Neural crest cell (in vitro differentiated cells): Measurements from ENCODE around the gene FAAP100. TPM values are rescaled to one million over a fixed set of nuclear protein-coding genes. Genes with fewer than 3 reads are reported as not detected.
"Not testable (repeated sequence)": the region's sequence is repeated elsewhere in the genome, so short reads cannot be mapped to it uniquely, and the experiment has no call there.

Experiments used
- DNase-seq: peaks from one replicate; pipeline ENCODE4 v3.0.0; 2021; ENCODE audit warnings: low read depth, mixed read lengths, low spot score
- H3K27ac Mint-ChIP-seq: one replicate; pipeline ENCODE4 v1.8.0; 2021; ENCODE audit warnings: mild to moderate bottlenecking, mixed read lengths; ENCODE audit not compliant: unreplicated experiment
- H3K27me3 Mint-ChIP-seq: 2 replicates; pipeline ENCODE4 v1.8.0; 2021; ENCODE audit warnings: low read depth, mild to moderate bottlenecking, mixed read lengths
- H3K36me3 Mint-ChIP-seq: 2 replicates; pipeline ENCODE4 v1.8.0; 2021; ENCODE audit warnings: low read depth, mild to moderate bottlenecking, mixed read lengths
- H3K4me1 Mint-ChIP-seq: 2 replicates; pipeline ENCODE4 v1.8.0; 2021; ENCODE audit warnings: mixed read lengths
- H3K4me3 Mint-ChIP-seq: one replicate; pipeline ENCODE4 v1.8.0; 2021; ENCODE audit warnings: mild to moderate bottlenecking, mixed read lengths
- H3K9me3 Mint-ChIP-seq: 2 replicates; pipeline ENCODE4 v1.8.0; 2021; ENCODE audit warnings: mixed read lengths
- total RNA-seq: library from RNA; stranded (reverse); gene quantifications from 2 replicates; pipeline ENCODE4 v1.2.1, GENCODE V29; 2021
- TF ChIP-seq, protein P1 (sequence below): fragments of 200-600 bp; sonication (generic); conservative IDR thresholded peaks from 2 replicates; pipeline ENCODE4 v1.5.0; 2021; ENCODE audit warnings: antibody characterized with exemption, mild to moderate bottlenecking

Gene FAAP100
- total RNA-seq, 1 donor from 2014 or later: 48.3 TPM

GRCh38 chr17:81590121-81590520 is 38.0 kb upstream of the FAAP100 start:
- Mint-ChIP-seq H3K27ac (no peak overlapping the region), H3K36me3 (peaks cover 20% of the 10 kb centered on the region), H3K4me1 (no peaks in the 10 kb centered on the region), H3K4me3 (no peak overlapping the region), H3K9me3 (no peaks in the 10 kb centered on the region), H3K27me3 (no peaks in the 10 kb centered on the region)
- DNase-seq: no peak
- TF ChIP-seq, protein P1, sequence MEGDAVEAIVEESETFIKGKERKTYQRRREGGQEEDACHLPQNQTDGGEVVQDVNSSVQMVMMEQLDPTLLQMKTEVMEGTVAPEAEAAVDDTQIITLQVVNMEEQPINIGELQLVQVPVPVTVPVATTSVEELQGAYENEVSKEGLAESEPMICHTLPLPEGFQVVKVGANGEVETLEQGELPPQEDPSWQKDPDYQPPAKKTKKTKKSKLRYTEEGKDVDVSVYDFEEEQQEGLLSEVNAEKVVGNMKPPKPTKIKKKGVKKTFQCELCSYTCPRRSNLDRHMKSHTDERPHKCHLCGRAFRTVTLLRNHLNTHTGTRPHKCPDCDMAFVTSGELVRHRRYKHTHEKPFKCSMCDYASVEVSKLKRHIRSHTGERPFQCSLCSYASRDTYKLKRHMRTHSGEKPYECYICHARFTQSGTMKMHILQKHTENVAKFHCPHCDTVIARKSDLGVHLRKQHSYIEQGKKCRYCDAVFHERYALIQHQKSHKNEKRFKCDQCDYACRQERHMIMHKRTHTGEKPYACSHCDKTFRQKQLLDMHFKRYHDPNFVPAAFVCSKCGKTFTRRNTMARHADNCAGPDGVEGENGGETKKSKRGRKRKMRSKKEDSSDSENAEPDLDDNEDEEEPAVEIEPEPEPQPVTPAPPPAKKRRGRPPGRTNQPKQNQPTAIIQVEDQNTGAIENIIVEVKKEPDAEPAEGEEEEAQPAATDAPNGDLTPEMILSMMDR: no peak

DNA sequence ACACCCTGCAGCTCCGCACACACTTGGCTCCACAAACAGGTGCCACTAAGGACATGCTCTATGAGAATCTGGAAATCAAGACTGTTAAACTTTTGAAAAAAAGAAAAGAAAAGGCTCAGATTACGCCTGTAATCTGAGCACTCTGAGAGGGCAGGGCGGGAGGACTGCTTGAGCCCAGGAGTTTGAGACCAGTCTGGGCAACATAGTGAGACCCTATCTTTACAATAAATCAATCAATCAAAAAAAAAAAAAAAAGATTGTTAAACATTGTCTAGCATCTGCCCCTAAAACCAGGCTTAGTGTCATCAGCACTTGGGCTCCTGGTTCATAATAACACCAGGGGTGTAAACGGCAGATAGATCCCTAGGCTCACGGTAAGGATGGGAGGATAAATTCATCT is 37.5 kb upstream of the FAAP100 start:
- no peak overlapping the region for H3K27ac Mint-ChIP-seq
- H3K4me3 Mint-ChIP-seq: no peak overlapping the region
- H3K9me3 Mint-ChIP-seq: no peaks in the 10 kb centered on the region
- no peaks in the 10 kb centered on the region for H3K4me1 Mint-ChIP-seq
- DNase-seq: no peak
- H3K27me3 Mint-ChIP-seq: no peaks in the 10 kb centered on the region
- peaks cover 20% of the 10 kb centered on the region for H3K36me3 Mint-ChIP-seq
- TF ChIP-seq, protein P1: no peak

DNA sequence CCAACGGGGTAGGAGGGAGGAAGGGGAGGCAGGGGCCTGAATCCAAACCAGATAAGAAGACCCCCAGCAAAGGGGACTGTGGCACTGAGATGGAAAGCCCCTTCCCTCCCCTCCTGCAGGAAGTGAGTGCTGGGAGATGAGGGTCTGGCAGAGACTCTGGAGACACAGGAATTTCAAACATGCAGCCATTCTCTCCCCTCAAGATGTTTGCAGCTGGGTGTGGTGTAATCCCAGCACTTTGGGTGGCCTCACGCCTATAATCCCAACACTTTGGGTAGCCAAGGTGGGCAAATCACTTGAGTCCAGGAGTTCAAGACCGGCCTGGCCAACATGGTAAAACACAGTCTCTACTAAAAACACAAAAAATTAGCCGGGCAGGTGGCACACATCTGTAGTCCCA is 33.9 kb upstream of the FAAP100 start:
- DNase-seq: no peak
- no peak overlapping the region for H3K27ac Mint-ChIP-seq
- H3K9me3 Mint-ChIP-seq: no peaks in the 10 kb centered on the region
- no peaks in the 10 kb centered on the region for H3K4me1 Mint-ChIP-seq
- H3K27me3 Mint-ChIP-seq: no peaks in the 10 kb centered on the region
- no peak overlapping the region for H3K4me3 Mint-ChIP-seq
- H3K36me3 Mint-ChIP-seq: peaks cover 18% of the 10 kb centered on the region
- TF ChIP-seq, protein P1: no peak

GRCh38 chr17:81584771-81585170 is 32.6 kb upstream of the FAAP100 start:
- not testable (repeated sequence) for H3K27ac Mint-ChIP-seq, H3K4me3 Mint-ChIP-seq, H3K27me3 Mint-ChIP-seq, H3K9me3 Mint-ChIP-seq, DNase-seq, H3K4me1 Mint-ChIP-seq
- peaks cover 18% of the 10 kb centered on the region for H3K36me3 Mint-ChIP-seq

DNA sequence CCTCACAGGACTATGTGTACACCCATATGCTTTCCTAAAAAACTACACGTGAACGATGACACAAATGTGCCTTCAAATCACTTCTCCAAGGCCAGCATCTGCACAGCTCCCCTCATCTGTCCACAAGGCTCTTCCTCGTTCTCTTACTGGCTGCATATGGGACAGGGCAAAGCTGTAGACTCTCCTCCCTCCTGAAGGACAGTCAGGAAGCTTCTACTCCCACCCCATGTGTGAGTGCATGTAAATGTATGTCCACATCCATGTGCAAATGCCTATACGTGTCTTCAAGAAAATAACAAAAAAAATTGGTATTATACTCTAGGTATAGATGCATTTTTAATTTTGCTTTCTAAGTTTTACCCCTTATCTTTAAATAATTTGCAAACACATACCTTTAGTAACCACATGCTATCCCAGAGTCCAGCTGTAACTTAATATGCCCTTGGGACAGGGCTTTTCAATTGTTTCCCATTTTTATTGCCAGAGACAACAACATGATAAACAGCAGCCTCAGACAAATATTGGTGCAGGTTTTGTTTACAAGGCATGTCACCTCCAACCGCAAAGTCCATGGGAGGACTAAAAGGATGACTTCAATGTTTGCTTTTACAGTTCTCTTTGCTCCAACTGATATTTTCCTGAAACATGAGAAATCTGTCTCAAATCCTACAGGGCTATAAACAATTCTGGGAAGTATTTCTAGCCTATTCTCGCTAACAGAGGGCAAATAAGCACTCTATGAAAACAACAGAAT is 31.6 kb upstream of the FAAP100 start:
- H3K4me3 Mint-ChIP-seq: no peak overlapping the region

GRCh38 chr17:81582749-81583148 is 30.6 kb upstream of the FAAP100 start:
- no peaks in the 10 kb centered on the region for H3K4me1 Mint-ChIP-seq
- TF ChIP-seq, protein P1: no peak
- no peaks in the 10 kb centered on the region for H3K9me3 Mint-ChIP-seq
- H3K36me3 Mint-ChIP-seq: peaks cover 14% of the 10 kb centered on the region
- no peak overlapping the region for H3K4me3 Mint-ChIP-seq
- H3K27ac Mint-ChIP-seq: no peak overlapping the region
- no peak for DNase-seq
- no peaks in the 10 kb centered on the region for H3K27me3 Mint-ChIP-seq

More for the DNA sequence above, 31.6 kb upstream of the FAAP100 start:
- Mint-ChIP-seq H3K4me1 (no peaks in the 10 kb centered on the region), H3K27ac (no peak overlapping the region), H3K27me3 (no peaks in the 10 kb centered on the region), H3K9me3 (no peaks in the 10 kb centered on the region), H3K36me3 (peaks cover 20% of the 10 kb centered on the region)
- TF ChIP-seq, protein P1: no peak
- no peak for DNase-seq
